Measurements from ENCODE around the gene CDC42BPB.

The CDC42BPB gene

DNA sequence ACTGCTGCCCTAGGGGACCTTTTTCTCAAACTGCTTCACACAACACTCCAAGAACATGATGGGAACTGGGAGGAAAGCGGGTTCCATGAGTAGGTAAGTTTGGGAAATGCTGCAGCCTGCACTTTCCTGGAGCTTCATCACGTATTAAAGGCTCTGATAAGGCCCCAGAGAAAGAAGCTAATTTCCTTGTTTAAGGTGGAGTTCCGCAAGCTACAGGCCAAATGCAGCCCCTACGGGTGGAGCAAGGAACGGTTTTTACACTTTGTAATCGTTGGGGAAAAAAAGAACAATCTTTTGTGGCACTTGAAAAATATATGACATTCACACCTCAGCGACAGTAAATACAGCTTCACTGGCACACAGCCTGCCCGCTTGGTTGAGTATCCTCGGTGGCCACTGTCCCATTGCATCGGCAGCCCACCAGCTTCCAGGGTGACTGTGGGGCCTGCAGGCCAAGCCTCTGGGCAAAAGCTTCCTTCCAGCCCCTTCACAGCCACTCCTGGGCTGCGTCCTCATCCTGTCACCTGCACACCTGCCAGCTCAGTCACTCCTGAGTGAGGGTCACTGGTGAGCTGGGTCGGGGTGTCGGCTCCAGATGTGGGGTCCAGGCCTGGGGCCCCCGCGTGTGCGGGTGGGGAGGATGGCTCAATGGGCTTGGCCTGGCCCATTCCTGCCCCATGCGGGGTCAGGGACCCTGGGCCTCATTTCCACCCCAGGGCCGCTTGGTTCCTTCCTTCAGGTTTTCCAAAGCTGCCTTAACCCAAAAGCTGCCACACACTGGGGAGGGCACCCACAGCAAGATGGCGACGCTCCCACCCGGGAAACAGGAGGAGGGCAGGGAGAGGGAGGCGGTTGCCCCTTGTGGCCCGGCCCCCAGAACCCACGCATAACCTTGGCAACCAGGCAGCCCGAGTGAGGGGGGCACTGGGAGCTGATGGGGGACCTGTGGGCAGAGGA, 132.4 kb downstream of the CDC42BPB start:
- no peak for DNase-seq

GRCh38 chr14:102923925-102924486, 133.3 kb downstream of the CDC42BPB start:
- DNase-seq = no peak

DNA sequence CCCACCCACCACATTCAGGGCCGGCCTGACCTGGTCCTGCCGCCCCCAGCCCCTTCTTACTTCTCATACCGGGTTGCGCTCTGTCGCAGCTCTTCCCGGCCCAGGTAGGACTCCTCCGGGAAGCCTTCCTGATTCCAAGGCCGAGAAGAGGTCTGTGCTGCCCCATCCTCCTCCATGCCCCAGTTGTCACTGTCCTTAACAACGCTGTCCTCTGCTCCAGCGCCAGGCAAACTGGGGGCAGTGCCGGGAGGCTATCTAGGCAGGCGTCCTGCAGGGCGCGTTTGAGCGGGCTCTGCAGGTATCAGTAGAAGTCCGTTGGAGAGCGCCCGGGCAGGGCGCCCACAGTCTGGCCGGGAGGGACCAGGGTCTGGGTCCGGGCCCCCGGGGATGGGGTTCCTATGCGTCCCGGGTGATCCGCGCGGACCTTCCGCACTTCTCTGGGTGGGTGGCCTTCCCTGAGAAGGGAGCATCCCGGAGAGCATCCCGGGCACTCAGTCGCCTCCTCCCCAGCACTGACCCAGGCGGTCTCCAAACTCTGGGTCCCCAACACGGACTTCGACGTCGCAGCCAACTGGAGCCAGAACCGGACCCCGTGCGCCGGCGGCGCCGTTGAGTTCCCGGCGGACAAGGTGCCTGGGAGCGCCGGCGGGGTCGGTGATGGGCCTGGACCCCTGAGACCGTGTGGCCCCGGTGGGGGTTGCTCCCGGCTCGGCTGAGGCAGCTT, 134.0 kb downstream of the CDC42BPB start:
- DNase-seq = no peak

DNA sequence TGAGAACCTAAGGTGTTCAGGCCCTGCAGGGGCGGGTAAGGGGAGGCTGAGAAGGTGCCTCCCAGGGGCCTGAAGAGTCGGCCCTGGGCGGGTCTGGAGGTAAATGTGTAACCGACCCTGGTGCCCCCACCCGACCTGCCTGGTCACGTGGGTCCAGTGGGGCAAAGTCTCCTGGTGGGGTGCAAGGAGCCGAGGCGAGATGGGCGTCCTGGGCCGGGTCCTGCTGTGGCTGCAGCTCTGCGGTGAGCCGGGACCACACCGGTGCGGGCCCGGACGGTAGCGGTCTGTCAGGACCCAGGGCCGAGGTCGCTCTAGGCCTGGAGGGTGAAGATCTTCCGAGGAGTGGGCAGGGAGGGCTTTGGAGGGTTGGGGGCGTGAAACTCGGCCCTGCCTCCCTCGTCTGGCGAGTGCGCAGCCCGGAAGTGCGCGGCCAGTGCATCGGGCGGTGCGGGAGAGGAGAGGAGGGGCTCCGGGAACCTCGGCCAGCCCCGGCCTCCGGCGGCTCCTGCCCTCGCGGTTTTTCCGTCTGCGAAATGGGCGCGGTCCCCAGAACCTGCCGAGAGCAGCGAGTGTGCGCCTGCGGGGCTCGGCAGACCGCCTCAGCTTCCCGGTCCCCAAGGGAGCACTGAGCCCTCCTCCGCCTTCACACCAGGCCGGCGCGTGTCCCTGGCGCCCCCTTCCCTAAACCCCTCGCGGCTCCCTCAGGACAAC, 134.7 kb downstream of the CDC42BPB start, which contains the start of gene AMN:
Gene AMN, plus strand, starts transcription at position 174 of the 711 bp plus-strand sequence. Its CDS starts 26 bp downstream, at position 200.
- DNase-seq = no peak

- DNase-seq = no peak
Observed at GRCh38 chr14:102920998-102921304, 136.4 kb downstream of the CDC42BPB start.

GRCh38 chr14:102920273-102920997, 136.9 kb downstream of the CDC42BPB start:
- no peak for DNase-seq

- DNase-seq = no peak
Observed at GRCh38 chr14:102918438-102918837, 138.9 kb downstream of the CDC42BPB start.

DNA sequence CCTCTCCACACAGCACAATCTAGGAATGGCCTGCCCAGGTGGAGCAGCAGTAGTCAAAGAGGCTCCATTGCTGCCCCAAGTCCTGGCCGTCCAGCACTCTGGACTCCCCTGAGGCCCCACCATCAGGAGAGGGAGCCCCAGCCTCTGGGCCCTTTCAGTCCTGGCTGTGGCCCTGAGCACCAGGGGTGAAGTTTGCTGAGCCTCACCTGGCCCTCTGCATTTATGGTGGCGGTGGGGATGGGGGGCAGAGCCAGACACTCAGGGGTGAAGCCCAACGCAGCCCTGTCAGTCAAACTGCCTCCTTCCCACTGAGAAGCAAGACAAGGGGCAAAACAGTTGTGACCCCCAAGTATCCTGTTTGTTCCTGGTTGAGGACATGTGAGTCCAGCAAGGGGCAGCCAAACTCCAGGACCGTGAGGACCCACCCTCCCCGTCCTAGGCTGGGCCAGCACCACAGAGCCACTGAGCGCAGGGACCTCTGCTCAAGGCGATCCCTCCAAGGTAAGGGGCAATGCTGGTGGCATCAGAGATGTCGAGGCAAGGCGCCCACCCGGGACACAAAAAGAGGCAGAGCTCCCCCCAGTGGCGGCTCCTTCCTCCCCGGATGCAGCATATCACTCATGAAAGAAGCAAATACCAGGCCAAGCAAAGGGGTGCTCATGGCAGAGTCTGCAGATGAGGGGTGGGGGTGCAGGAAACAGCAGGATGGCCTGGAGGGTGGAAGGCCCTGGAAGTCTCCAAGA, 139.7 kb downstream of the CDC42BPB start:
- peak; percentile 29 for DNase-seq

DNA sequence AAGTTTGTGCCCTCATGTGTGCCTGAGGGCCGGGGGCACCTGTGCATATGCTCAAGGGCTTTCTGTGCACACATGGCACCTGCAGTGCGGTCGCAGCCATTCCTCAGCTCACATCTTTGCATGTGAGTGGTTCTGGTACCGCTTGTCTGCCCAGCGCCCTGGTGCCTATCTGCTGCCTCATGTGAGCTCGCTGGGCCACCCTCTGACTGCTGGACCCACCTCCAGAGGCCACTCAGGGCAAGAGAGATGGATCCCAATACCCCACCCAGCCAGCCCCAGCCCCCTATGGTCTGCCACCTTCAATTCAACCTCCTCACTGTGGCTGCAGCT, 140.3 kb downstream of the CDC42BPB start:
- no peak for DNase-seq

- no peak for DNase-seq
Observed at GRCh38 chr14:102916347-102917055, 140.8 kb downstream of the CDC42BPB start.

DNA sequence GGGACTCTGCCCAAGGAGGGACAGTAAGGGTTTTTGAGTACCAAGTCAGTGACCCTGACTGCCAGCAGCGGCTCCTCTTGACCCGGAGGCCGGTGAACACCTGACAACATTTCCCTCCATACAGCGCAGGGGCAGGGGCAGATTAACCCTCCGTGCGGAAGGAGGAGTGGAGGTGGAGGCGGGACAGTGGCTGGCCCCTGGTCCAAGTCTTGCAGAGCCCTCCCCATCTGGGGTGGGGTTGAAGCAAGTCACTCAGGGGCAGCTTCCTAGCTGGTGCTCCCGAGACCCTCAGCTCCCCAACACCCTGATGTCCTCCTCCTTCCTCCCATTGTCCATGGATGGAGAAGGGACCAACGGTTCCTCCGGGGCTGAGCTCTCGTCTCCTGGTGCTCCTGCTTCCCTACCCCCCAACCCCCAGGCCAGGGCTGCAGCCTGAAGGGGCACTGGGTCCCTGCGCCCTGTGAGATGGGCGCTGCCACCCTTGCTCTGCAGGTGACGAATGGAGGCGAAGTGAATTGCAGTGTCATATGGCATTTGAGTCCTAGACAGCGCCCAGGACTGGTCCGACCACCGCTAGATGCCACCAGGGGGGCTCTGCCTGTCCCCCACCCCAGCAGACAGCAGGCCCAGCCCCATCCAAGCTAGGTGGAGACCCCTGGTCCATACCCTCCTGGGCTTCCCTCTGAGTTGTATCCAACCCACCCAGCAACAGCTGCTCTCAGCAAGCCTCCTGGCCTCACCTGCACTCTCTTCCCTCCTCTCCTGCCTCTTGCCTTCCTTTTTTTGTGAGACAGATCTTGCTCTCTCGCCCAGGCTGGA, 141.8 kb downstream of the CDC42BPB start:
- DNase-seq = no peak

DNA sequence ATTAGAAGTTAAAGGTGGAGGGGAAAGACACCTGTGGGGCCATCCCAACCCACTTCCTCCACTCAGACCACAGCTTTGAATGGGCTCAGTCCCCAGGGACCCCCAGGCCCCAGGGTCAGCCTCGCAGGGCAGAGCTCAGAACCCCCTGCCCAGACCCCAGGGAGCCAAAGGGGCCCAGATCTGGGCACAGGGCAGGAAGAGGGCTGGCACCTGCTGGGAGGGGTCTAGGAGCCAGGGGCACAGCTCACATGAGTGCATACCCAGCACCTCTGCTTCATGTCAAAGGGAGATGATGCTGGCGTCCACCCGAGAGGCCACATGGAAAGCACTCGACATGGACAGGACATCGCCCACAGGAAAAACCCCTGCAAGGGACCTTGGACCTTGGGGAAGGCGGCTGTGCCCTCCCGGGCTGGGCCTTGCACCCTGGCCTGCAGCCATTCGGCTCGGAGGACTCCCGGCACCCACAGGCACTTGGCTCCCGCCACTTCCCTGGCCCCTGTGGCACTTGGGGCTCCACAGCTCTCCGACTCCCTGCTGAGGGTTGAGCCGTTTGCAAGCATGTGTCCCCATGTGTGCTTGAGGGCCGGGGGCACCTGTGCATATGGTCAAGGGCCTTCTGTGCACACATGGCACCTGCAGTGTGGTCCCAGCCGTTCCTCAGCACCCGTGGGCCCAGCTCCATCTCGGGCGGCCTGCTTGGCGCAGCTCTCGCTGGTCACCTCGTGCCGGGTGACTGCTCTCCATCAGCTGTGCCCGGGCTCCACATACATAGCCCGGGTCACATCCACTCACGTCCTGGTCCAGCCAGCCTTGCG, 142.7 kb downstream of the CDC42BPB start:
- no peak for DNase-seq

DNA sequence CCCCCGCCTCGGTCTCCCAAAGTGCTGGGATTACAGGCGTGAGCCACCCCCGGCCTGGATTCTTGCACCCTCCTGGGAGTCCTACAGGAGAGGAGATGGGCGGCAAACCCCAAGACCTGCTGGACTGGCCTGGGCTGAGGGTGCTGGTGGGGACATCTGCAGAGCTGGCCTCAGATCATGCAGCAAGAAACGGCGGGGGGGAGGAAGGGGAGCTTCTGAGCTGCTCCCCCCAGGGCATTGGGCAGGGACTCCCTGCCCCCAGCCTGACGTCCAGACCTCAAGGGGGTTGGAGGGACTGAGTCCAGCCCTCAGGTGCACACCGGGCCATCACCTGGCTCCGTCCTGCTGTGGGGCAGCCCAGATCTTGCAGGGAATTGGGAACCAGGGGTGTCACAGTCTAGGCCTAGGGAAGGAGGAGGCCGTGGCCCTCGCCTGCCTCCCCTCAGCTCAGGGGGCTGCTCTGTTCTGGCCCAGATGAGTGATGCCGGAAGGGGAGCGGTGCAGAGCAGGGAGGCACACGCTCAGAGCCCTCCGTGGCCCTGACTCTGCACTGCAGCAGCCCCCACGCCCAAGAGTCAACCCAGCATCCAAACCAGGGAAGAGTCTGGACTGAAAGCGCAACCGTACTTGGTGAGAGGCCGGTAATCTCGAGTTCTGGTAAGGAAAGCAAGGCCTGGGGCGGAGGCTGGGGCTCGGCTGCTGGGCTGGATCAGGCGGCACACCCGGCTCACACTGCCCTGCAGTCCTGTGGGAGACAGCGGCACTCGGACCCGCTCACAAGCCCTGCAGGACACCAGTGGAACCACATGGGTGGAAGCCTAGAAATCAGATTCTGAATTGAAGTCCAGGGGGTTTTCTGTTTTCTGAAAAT, 143.8 kb downstream of the CDC42BPB start:
- DNase-seq = no peak

DNA sequence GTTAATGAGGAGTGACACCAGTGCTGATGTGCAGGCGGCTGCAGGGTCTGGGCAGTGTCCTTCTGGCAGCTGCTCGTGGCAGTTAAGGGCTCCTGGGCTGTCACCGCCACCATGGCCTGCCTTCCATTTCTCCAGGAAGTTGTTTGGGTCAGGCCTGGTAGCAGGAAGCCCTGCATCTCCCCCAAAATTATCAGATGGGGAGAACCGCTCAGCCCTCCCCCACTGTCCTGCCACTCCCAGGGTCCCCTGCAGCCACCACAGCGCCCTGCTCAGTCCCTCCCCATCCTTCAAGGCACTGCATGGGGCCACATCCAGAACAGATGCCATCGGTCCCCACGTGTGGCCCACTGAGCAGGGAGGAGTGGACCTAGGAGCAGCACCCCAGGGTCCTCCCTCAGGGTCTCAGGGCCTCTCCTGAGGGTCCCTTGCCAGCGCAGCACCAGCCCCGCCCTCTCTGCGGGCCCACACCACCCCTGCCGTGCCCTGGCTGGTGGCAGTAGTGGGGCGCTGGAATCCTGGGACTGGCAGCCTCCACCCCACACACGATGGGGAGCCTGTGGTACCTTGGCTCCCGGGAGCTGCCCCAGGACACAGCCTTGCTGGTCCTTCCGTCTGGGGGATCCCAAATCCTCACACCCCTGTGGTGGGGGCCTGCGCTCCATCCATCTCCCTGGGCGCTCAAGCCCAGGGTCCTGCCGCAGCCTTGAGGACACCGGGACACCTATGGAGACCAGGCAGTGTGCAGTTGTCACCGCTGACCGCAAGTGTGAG, 145.2 kb downstream of the CDC42BPB start:
- no peak for DNase-seq

DNA sequence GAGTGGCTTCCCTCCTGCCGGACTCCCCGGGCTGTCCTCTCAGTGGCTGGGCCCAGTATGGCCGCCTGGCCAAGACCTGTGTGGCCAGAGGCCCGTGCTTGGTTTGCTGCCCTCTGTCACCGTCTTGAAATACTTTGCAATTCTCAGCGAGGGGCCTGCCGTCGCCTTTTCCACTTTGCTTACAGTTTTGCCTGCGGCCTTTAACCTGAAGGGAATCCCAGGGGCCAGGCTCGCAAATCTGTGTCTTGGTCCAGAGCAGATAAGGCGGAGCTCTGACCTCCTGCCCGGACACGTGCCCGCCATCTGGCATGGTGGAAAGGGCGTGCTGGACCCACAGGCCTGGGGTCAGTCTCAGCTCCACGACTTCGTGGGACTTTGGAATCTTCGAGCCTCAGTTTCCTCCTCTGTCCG, 145.8 kb downstream of the CDC42BPB start:
- DNase-seq = no peak

DNA sequence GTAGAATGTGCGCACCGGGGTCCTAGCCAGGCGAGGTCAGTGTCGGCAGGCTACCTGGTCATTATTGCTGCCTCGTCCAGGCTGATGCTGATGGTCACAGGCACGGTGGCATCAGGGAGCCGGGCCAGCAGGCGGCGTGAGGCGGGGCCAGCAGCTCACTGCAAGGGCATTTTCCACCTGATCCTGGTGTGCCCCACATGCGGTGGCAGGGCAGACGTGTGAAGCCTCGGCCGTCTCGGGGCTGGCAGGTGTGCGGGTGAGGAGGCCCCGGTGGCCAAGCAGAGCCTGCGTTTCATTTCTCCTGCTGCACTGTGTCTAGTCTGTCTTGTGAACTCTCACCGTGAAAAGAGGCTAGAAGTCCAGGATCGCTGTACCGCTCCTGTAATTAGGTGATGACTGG, 146.9 kb downstream of the CDC42BPB start:
- DNase-seq = no peak

- no peak for DNase-seq
Observed at GRCh38 chr14:102909911-102910310, 147.4 kb downstream of the CDC42BPB start.
